ENCODE measurements around the gene AGBL4.

The AGBL4 gene

DNA sequence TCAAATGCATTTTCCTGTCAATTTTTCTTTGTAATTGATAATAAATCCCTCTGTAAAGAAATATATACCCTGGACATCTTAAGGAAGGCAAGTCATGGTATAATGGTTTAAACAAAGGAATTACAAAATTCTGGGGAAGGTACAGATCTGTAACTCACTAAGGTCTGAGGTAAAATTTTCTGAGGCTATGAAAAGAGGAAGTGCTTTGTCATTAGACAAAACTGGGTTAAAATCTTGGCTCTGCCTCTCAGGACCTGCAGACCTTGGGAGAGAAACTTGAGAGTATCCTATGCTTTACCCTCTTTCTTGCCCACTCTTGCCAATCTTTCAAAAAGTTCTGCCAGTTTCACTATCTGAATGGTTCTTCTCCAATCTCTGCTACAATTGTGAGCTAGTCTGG is 1220.3 kb downstream of the AGBL4 start:
- TF ChIP-seq, protein P1, sequence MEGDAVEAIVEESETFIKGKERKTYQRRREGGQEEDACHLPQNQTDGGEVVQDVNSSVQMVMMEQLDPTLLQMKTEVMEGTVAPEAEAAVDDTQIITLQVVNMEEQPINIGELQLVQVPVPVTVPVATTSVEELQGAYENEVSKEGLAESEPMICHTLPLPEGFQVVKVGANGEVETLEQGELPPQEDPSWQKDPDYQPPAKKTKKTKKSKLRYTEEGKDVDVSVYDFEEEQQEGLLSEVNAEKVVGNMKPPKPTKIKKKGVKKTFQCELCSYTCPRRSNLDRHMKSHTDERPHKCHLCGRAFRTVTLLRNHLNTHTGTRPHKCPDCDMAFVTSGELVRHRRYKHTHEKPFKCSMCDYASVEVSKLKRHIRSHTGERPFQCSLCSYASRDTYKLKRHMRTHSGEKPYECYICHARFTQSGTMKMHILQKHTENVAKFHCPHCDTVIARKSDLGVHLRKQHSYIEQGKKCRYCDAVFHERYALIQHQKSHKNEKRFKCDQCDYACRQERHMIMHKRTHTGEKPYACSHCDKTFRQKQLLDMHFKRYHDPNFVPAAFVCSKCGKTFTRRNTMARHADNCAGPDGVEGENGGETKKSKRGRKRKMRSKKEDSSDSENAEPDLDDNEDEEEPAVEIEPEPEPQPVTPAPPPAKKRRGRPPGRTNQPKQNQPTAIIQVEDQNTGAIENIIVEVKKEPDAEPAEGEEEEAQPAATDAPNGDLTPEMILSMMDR (IDR thresholded peaks at IDR 0.05): no peak
- no peak for TF ChIP-seq ZFX (IDR thresholded peaks at IDR 0.05; ENCODE audit: borderline replicate concordance)
- H3K27ac ChIP-seq: no peak overlapping the region

DNA sequence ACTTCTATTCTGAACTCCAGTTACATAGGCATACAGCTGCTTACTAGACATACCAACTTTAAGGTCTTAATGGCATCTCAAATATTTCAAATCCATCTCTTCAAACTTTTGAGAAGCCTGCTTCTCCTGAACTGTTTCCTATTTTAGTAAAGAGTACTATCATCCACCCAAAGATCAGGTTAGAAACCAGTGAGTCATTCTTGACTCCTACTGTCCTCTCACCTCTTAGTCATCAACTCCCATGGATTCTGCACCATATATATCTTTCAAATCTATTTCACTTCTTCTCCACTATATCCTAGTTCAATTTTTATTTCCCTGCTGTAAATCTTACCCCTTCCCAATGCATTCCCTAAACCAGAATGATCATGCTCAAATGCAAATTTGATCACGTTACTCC is 1228.9 kb downstream of the AGBL4 start:
- H3K27ac ChIP-seq: no peak overlapping the region
- TF ChIP-seq, protein P1 (IDR thresholded peaks at IDR 0.05): no peak
- no peak for TF ChIP-seq ZFX (IDR thresholded peaks at IDR 0.05; ENCODE audit: borderline replicate concordance)

DNA sequence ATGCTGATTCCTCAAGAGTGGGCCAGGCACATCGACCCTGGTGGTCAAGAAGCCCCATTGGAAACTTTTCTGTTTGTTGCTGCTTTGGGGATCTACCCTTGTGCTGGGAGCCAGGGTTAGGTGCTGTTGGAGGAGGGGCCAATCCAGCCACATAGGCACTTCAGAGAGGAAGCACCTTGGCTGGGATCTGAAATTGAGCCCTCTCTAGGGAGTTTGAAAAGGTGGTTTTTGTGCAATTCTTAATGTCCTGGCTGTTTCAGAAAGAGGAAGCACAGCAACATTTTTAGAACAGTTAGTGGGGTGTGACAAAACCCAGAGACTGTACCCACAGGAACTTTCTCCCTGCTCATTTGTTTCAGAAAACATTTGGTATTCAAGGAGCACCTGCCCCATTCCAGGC is 1229.9 kb downstream of the AGBL4 start:
- H3K27ac ChIP-seq: no peak overlapping the region
- no peak for TF ChIP-seq ZFX (IDR thresholded peaks at IDR 0.05; ENCODE audit: borderline replicate concordance)
- TF ChIP-seq, protein P1 (IDR thresholded peaks at IDR 0.05): no peak

DNA sequence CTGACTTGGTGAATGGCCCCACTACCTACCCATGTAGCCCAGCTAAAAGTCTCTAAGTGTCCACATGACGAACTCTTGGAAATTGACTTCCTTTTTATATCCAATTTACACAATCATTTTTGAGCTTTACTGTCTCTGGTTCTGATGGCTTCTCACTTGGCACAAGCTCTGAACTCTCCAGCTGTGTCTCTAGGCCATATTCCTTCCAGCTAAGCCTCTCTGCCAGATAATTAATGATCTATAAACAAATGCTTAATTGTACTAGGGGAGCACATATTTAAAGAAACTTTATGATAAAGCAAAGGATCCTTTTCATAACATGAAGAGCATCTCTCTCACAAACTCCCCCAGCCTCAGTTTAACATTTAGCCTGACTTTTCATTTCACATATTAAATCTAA is 1230.8 kb downstream of the AGBL4 start:
- no peak overlapping the region for H3K27ac ChIP-seq
- TF ChIP-seq, protein P1 (IDR thresholded peaks at IDR 0.05): no peak
- no peak for TF ChIP-seq ZFX (IDR thresholded peaks at IDR 0.05; ENCODE audit: borderline replicate concordance)

DNA sequence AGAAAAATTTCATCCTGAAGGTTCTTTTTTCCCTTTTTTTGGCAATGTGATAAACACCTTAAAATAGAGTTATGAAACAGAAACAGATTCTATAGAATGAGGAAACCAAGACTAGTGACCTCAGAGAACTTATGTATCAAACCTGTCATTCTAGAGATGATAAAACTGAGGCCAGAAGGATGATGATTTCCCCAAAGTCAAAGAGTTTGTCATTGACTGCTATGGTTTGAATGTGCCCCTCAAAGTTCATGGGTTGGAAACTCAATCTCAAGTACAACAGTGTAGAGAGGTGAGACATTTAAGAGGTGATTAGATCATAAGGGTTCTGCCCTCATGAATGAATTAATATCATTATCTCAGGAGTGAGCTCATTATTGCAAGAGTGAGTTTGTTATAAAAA is 1233.4 kb downstream of the AGBL4 start:
- TF ChIP-seq, protein P1 (IDR thresholded peaks at IDR 0.05): no peak
- TF ChIP-seq ZFX (IDR thresholded peaks at IDR 0.05; ENCODE audit: borderline replicate concordance): no peak
- no peak overlapping the region for H3K27ac ChIP-seq

DNA sequence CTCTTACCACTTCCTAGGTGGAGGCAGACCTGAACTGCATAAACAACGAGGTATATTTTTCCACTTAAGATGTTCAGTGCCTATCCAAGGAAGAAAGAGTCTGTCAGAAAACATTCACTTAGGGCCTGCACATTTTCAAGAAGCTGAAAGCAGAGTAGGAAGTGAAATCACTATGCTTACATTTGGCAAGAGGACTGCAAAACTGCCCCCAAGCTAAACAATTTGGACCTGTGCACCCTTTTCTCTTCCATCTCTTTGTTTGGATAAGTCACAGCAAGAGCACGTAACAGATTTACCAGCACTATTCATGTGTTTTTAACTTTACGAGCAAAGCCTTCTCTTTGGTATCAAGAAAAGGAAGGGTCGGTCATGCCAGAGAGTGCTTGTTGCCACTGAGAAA is 1233.9 kb downstream of the AGBL4 start:
- H3K27ac ChIP-seq: no peak overlapping the region
- TF ChIP-seq, protein P1 (IDR thresholded peaks at IDR 0.05): no peak
- no peak for TF ChIP-seq ZFX (IDR thresholded peaks at IDR 0.05; ENCODE audit: borderline replicate concordance)

DNA sequence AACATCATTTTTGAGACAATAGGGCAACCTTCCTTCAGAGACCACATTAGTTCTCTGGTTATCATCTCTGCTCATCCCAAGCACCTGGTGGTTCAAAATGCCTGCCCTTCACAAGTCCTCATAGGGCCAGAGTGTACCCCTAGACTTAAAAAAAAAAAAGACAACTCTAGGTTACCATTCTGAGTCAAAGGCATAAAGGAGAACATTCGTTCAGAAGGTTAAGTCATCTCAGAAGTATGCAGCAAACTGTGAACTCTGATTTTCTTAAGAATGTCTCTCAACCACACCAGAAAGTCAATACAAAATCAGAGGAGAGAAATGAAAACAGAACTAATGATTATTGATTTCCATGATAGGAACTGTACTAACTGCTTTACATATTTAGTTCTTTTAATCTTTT is 1237.9 kb downstream of the AGBL4 start:
- no peak overlapping the region for H3K27ac ChIP-seq
- no peak for TF ChIP-seq ZFX (IDR thresholded peaks at IDR 0.05; ENCODE audit: borderline replicate concordance)
- TF ChIP-seq, protein P1 (IDR thresholded peaks at IDR 0.05): no peak

Measured in 22Rv1 (cell line).